IMR-90 (cell line): ENCODE results near the gene HDX. TPM values are rescaled to one million over a fixed set of nuclear protein-coding genes. Genes with fewer than 3 reads are reported as not detected.

Source experiments
- ATAC-seq: fragments of 200-7000 bp; cut with Tn5 transposase; 2 replicates; pipeline ENCODE4 v1.9.1; 2020; ENCODE audit warnings: low read depth, mild to moderate bottlenecking, moderate library complexity
- BruUV-seq: library from RNA; stranded (reverse); fragments of 400-500 nt; replicated peaks from 2 replicates; lab custom pipeline; 2021; lab: Mats Ljungman, UMichigan
- CTCF ChIA-PET: fragments of 300-600 bp; formaldehyde crosslinking; extraction: SDS; loops from one replicate; lab custom pipeline; 2021; ENCODE audit warnings: antibody characterized with exemption; lab: Yijun Ruan, JAX
- POLR2A ChIA-PET: fragments of 300-600 bp; sonication (Branson Sonifier 250); formaldehyde crosslinking; loops from one replicate; lab custom pipeline; 2022; ENCODE audit warnings: antibody characterized with exemption; ENCODE audit not compliant: unreplicated experiment; lab: Charles Lee
- DNase-seq: peaks from one replicate; pipeline ENCODE4 v3.0.0; 2013
- H2AFZ ChIP-seq: replicated peaks from 2 replicates; pipeline ENCODE3; 2013; ENCODE audit warnings: low read length, mild to moderate bottlenecking; ENCODE audit not compliant: poor library complexity
- H2AK5ac ChIP-seq: 2 replicates; pipeline ENCODE4 v1.6.1; 2013; ENCODE audit warnings: low read depth, low read length, inconsistent platforms
- H2AK9ac ChIP-seq: replicated peaks from 2 replicates; pipeline ENCODE3; 2013; ENCODE audit warnings: mild to moderate bottlenecking, low read depth, low read length, moderate library complexity; ENCODE audit not compliant: poor library complexity
- H2BK120ac ChIP-seq: 2 replicates; pipeline ENCODE4 v1.6.1; 2013; ENCODE audit warnings: low read depth, low read length, inconsistent platforms
- H2BK15ac ChIP-seq: 3 replicates; pipeline ENCODE4 v1.6.1; 2013; ENCODE audit warnings: low read depth, low read length, inconsistent platforms
- H2BK20ac ChIP-seq: 2 replicates; pipeline ENCODE4 v1.6.1; 2013; ENCODE audit warnings: low read depth, mild to moderate bottlenecking, inconsistent platforms, low read length, moderate library complexity
- H2BK5ac ChIP-seq: 2 replicates; pipeline ENCODE4 v1.6.1; 2013; ENCODE audit warnings: mild to moderate bottlenecking, low read depth, low read length, inconsistent platforms; ENCODE audit not compliant: poor library complexity, severe bottlenecking
- H3K14ac ChIP-seq: replicated peaks from 2 replicates; pipeline ENCODE4 v1.6.1; 2013; ENCODE audit warnings: low read depth, low read length, inconsistent platforms
- H3K18ac ChIP-seq: 2 replicates; pipeline ENCODE4 v1.6.1; 2013; ENCODE audit warnings: low read depth, low read length, control low read depth
- H3K23ac ChIP-seq: 2 replicates; pipeline ENCODE4 v1.6.1; 2013; ENCODE audit warnings: low read depth, low read length, inconsistent platforms
- H3K27ac ChIP-seq: 2 replicates; pipeline ENCODE4 v1.5.1; 2013; ENCODE audit warnings: mild to moderate bottlenecking, control low read depth, low read length; ENCODE audit not compliant: insufficient read depth
- H3K27me3 ChIP-seq: 2 replicates; pipeline ENCODE4 v1.6.1; 2013; ENCODE audit warnings: low read length; ENCODE audit not compliant: control insufficient read depth, insufficient read depth
- H3K36me3 ChIP-seq: 2 replicates; pipeline ENCODE4 v1.6.1; 2013; ENCODE audit warnings: low read length, mixed read lengths; ENCODE audit not compliant: control insufficient read depth, insufficient read depth
- H3K4ac ChIP-seq: 2 replicates; pipeline ENCODE4 v1.6.1; 2013; ENCODE audit warnings: low read depth, low read length, inconsistent platforms
- H3K4me1 ChIP-seq: 2 replicates; pipeline ENCODE4 v1.6.1; 2013; ENCODE audit warnings: low read length, mixed read lengths; ENCODE audit not compliant: control insufficient read depth, insufficient read depth
- H3K4me2 ChIP-seq: 2 replicates; pipeline ENCODE4 v1.6.1; 2013; ENCODE audit warnings: low read depth, mild to moderate bottlenecking, control low read depth, low read length, moderate library complexity
- H3K4me3 ChIP-seq: 2 replicates; pipeline ENCODE4 v1.5.1; 2013; ENCODE audit warnings: low read depth, mild to moderate bottlenecking, control low read depth, low read length, moderate library complexity; ENCODE audit not compliant: insufficient read depth
- H3K56ac ChIP-seq: 2 replicates; pipeline ENCODE4 v1.6.1; 2013; ENCODE audit warnings: low read length, inconsistent platforms; ENCODE audit not compliant: insufficient read depth; ENCODE audit errors: extremely low read depth
- H3K79me1 ChIP-seq, 2 experiments: 2 replicates each; pipeline ENCODE4 v1.6.1; 2013; ENCODE audit warnings: low read length in 2 of 2, inconsistent platforms in 1 of 2, low read depth in 1 of 2
- H3K9ac ChIP-seq: 2 replicates; pipeline ENCODE4 v1.6.1; 2013; ENCODE audit warnings: low read depth, low read length, control low read depth
- H3K9me1 ChIP-seq: 2 replicates; pipeline ENCODE4 v1.6.1; 2013; ENCODE audit warnings: low read length, inconsistent platforms; ENCODE audit not compliant: insufficient read depth
- H3K9me3 ChIP-seq: 2 replicates; pipeline ENCODE4 v1.6.1; 2013; ENCODE audit warnings: low read length; ENCODE audit not compliant: control insufficient read depth, insufficient read depth
- H4K20me1 ChIP-seq: 2 replicates; pipeline ENCODE4 v1.6.1; 2013; ENCODE audit warnings: low read length, inconsistent platforms; ENCODE audit not compliant: insufficient read depth
- H4K5ac ChIP-seq: 2 replicates; pipeline ENCODE4 v1.6.1; 2013; ENCODE audit warnings: mild to moderate bottlenecking, low read depth, low read length, control low read depth
- H4K8ac ChIP-seq, 2 experiments: 2 replicates each; pipeline ENCODE4 v1.6.1; 2013; ENCODE audit warnings: low read depth in 2 of 2, low read length in 2 of 2, control low read depth in 1 of 2, inconsistent platforms in 1 of 2
- H4K91ac ChIP-seq: 2 replicates; pipeline ENCODE4 v1.6.1; 2013; ENCODE audit warnings: low read depth, low read length, inconsistent platforms; ENCODE audit not compliant: insufficient read depth
- BHLHE40 ChIP-seq: fragments of 150-350 bp; IDR thresholded peaks from 2 replicates; pipeline ENCODE4 v1.6.1; 2016; ENCODE audit warnings: mild to moderate bottlenecking, low read depth, low read length
- MAZ ChIP-seq: IDR thresholded peaks from 2 replicates; pipeline ENCODE4 v1.6.1; 2012; ENCODE audit warnings: low read depth, mild to moderate bottlenecking, low read length, improper control_type of control experiment, moderate library complexity, borderline replicate concordance
- MXI1 ChIP-seq: IDR thresholded peaks from 2 replicates; pipeline ENCODE4 v1.6.1; 2012; ENCODE audit warnings: low read depth, mild to moderate bottlenecking, low read length, moderate library complexity, borderline replicate concordance
- WGBS, 2 experiments: methylation state at CpG; one replicate each; pipeline versions ENCODE4 v1.1.5 to v1.1.7; 2013; ENCODE audit warnings: missing lambda C conversion rate in 2 of 2; ENCODE audit not compliant: insufficient read length in 1 of 2; ENCODE audit errors: extremely low coverage in 2 of 2; 5-methylcytosine and 5-hydroxymethylcytosine counted together
- dilution Hi-C: fragments of 300-500 bp; cut with HindIII; formaldehyde crosslinking; loops from one replicate; pipeline ENCODE4 v1.14.3; 2018; ENCODE audit warnings: low sequenced_read_pairs; ENCODE audit not compliant: unreplicated experiment
- in situ Hi-C: fragments of 300-500 bp; cut with MboI; formaldehyde crosslinking; loops from 3 replicates; pipeline ENCODE4 v1.14.3; 2019; ENCODE audit warnings: low sequenced_read_pairs, inconsistent platforms, mixed read lengths
- intact Hi-C: fragments of 100-400 bp; cut with micrococcal nuclease; formaldehyde crosslinking; loops from 2 replicates; pipeline ENCODE4 v1.10.0; 2022
- polyA plus RNA-seq, 3 experiments: library from polyadenylated mRNA; depleted of rRNA; stranded (reverse); fragments of >200 nt; gene quantifications; 2 replicates each; pipeline ENCODE4 v1.2.3, GENCODE V29; 2012; ENCODE audit warnings: low replicate concordance in 1 of 3
- total RNA-seq: library from RNA; depleted of rRNA; stranded (reverse); fragments of >200 nt; gene quantifications from 2 replicates; pipeline ENCODE4 v1.2.3, GENCODE V29; 2012
- TF ChIP-seq, protein P1 (sequence below): fragments of 150-350 bp; IDR thresholded peaks from 2 replicates; pipeline ENCODE4 v1.6.1; 2017; ENCODE audit warnings: mild to moderate bottlenecking, antibody characterized with exemption, low read length, low read depth

The HDX gene
- total and polyA plus RNA-seq, 2 of the 4 experiments (the other 2 are of a cell fraction) = 1.8 to 11.8 TPM

DNA sequence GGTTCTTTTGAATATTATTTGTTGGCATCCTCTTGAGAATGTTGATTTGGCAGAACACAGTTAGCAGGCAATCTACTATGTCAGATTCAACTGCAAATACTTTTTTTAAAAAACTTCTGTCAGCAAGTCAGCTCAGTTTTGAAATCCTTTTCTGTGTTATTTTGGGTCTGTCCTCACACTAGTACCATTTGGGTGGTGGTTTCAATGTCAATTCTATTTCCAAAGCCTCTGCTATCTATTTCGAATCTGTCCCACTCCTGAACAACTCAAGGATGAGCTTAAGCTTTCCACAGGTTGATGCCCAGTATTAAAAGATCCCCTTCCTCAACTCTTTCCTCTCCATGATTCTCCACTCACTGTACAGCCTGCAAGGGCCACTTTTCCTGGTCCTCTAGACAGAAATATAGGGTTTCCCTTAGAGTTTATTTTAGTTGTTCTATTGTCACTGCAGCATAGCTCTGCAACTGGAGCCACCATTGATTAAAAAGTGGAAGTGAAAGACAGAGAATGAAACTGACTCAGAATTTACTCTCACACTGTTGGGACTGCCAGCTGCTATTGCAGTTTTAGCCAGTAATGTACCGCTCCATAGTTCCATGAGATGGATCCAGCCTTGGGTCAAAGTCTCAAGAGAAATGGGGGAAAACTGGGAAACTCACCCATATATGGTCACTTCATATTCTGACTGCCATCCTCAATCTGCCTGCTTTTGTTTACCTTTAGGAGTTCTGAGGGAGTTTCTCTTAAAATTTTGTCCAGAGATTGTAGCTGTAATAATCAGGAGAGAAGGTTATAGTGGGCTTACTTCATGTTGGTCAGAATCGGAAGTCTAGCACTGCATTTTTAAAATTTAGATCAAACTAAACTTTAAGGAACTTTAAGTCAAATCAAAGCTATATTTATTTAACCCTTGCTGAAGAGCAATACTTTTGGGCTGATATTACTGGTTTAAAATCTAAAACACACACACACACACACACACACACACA lies 14.6 kb downstream of the HDX start:
- no CpG with 5 or more reads among the region's 3 CpGs for WGBS, 2 experiments
- H3K36me3 ChIP-seq = peaks cover 4% of the 10 kb centered on the region; the same call in 1 of the 2 replicates
- H2BK15ac ChIP-seq = no peak overlapping the region
- in situ Hi-C loops (no loop called here), dilution Hi-C loops (no loop called here), intact Hi-C loops (no loop called here)
- DNase-seq = no peak
- ATAC-seq = no peak
- H2BK5ac ChIP-seq = no peak overlapping the region
- no peak overlapping the region for H2AK5ac ChIP-seq
- H2AFZ ChIP-seq = no peak overlapping the region
- no peak overlapping the region for H2BK20ac ChIP-seq
- H3K4me2 ChIP-seq = no peak overlapping the region
- H4K8ac ChIP-seq = no peak overlapping the region
- H3K4me3 ChIP-seq = no peak overlapping the region
- no peaks in the 10 kb centered on the region for H4K20me1 ChIP-seq
- H3K4me1 ChIP-seq = no peaks in the 10 kb centered on the region
- no peak overlapping the region for H2AK9ac ChIP-seq
- no peak overlapping the region for H4K91ac ChIP-seq
- H3K14ac ChIP-seq = no peak overlapping the region
- ChIA-PET POLR2A (no interaction called here), CTCF (no interaction called here)
- no peaks in the 10 kb centered on the region for H3K27me3 ChIP-seq
- H4K5ac ChIP-seq = no peak overlapping the region
- H2BK120ac ChIP-seq = no peak overlapping the region
- H3K56ac ChIP-seq = no peak overlapping the region
- no peak overlapping the region for H3K9ac ChIP-seq
- H3K27ac ChIP-seq = no peak overlapping the region
- no peak overlapping the region for H3K4ac ChIP-seq
- no TSS peak for BruUV-seq
- no peaks in the 10 kb centered on the region for H3K9me1 ChIP-seq
- H3K79me1 ChIP-seq = no peaks in the 10 kb centered on the region
- H3K9me3 ChIP-seq = no peaks in the 10 kb centered on the region
- TF ChIP-seq BHLHE40 (no peak), MXI1 (no peak), MAZ (no peak)
- TF ChIP-seq, protein P1, sequence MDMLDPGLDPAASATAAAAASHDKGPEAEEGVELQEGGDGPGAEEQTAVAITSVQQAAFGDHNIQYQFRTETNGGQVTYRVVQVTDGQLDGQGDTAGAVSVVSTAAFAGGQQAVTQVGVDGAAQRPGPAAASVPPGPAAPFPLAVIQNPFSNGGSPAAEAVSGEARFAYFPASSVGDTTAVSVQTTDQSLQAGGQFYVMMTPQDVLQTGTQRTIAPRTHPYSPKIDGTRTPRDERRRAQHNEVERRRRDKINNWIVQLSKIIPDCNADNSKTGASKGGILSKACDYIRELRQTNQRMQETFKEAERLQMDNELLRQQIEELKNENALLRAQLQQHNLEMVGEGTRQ = no peak
- no peak overlapping the region for H3K23ac ChIP-seq
- no peak overlapping the region for H3K18ac ChIP-seq
